GM19438 (cell line): ENCODE results near the gene ARHGAP33.
A peak's percentile ranks its signal among the peaks of the same experiment; 100 is the strongest.

ENCODE experiments used
- ATAC-seq: cut with Tn5 transposase; IDR thresholded peaks from one replicate; pipeline ENCODE4 v1.9.1; 2021; ENCODE audit warnings: low read depth; ENCODE audit not compliant: unreplicated experiment

The ARHGAP33 gene

GRCh38 chr19:35740108-35740422, 35.3 kb upstream of the ARHGAP33 start:
- ATAC-seq = peak; percentile 16

- peak; percentile 52 for ATAC-seq
Observed at GRCh38 chr19:35740423-35741202, 34.8 kb upstream of the ARHGAP33 start.

- ATAC-seq = no peak
Observed at GRCh38 chr19:35741203-35741515, 34.2 kb upstream of the ARHGAP33 start.

- ATAC-seq = no peak
Observed at GRCh38 chr19:35742121-35742724, 33.1 kb upstream of the ARHGAP33 start, which contains the start of gene IGFLR1. Gene IGFLR1 (minus strand): TSS chr19:35742452. CDS start chr19:35741180, 1,272 bp downstream.

GRCh38 chr19:35743640-35744429, 31.5 kb upstream of the ARHGAP33 start:
- ATAC-seq = no peak

GRCh38 chr19:35744430-35745327, 30.7 kb upstream of the ARHGAP33 start:
- ATAC-seq = peak; percentile 36

GRCh38 chr19:35745328-35746086, 29.9 kb upstream of the ARHGAP33 start, which contains the start of the genes PSENEN and U2AF1L4:
Gene PSENEN (plus strand): TSS chr19:35745651. CDS start chr19:35745931, 280 bp downstream.
Gene U2AF1L4 (minus strand): TSS chr19:35745418. CDS start chr19:35745391, 27 bp downstream.
- ATAC-seq = peak; percentile 36

GRCh38 chr19:35746087-35746462, 29.3 kb upstream of the ARHGAP33 start:
- ATAC-seq = no peak

GRCh38 chr19:35746531-35746930, 28.8 kb upstream of the ARHGAP33 start:
- no peak for ATAC-seq

GRCh38 chr19:35748106-35749020, 27.0 kb upstream of the ARHGAP33 start, which contains the start of gene LIN37:
Gene LIN37 (plus strand): TSS chr19:35748576. CDS start chr19:35748725, 149 bp downstream.
- peak; percentile 65 for ATAC-seq

- no peak for ATAC-seq
Observed at GRCh38 chr19:35750167-35750566, 25.2 kb upstream of the ARHGAP33 start.

- ATAC-seq = no peak
Observed at GRCh38 chr19:35751839-35752745, 23.3 kb upstream of the ARHGAP33 start.

GRCh38 chr19:35752746-35753350, 22.5 kb upstream of the ARHGAP33 start:
- ATAC-seq = no peak

- no peak for ATAC-seq
Observed at GRCh38 chr19:35753634-35754369, 21.6 kb upstream of the ARHGAP33 start.

- no peak for ATAC-seq
Observed at GRCh38 chr19:35754370-35755130, 20.8 kb upstream of the ARHGAP33 start.

- no peak for ATAC-seq
Observed at GRCh38 chr19:35755131-35755549, 20.2 kb upstream of the ARHGAP33 start.
